KMS-11 (cell line): Measurements from ENCODE around the gene DZIP1L.

ENCODE experiments used
- H2AFZ ChIP-seq: fragments of 200-600 bp; sonication (generic); 2 replicates; pipeline ENCODE4 v1.6.1; 2016; ENCODE audit warnings: antibody characterized with exemption, mixed run types, low read depth
- H3K27ac ChIP-seq: fragments of 200-600 bp; sonication (generic); 2 replicates; pipeline ENCODE4 v1.6.1; 2016; ENCODE audit warnings: mild to moderate bottlenecking, mixed run types
- H3K27me3 ChIP-seq: fragments of 200-600 bp; sonication (generic); 2 replicates; pipeline ENCODE4 v1.6.1; 2017; ENCODE audit warnings: mild to moderate bottlenecking, low read depth, mixed run types, moderate library complexity; ENCODE audit not compliant: insufficient read depth
- H3K36me3 ChIP-seq: fragments of 200-600 bp; sonication (generic); 2 replicates; pipeline ENCODE4 v1.6.1; 2017; ENCODE audit warnings: mild to moderate bottlenecking, mixed run types; ENCODE audit not compliant: insufficient read depth
- H3K4me1 ChIP-seq: fragments of 200-600 bp; sonication (generic); 2 replicates; pipeline ENCODE4 v1.6.1; 2016; ENCODE audit warnings: mild to moderate bottlenecking, low read depth, mixed run types; ENCODE audit not compliant: poor library complexity, severe bottlenecking
- H3K4me2 ChIP-seq: fragments of 200-600 bp; sonication (generic); 2 replicates; pipeline ENCODE4 v1.7.0; 2016; ENCODE audit warnings: mild to moderate bottlenecking, mixed run types
- H3K4me3 ChIP-seq: fragments of 200-600 bp; sonication (generic); IDR thresholded peaks from 2 replicates; pipeline ENCODE4 v1.6.1; 2017; ENCODE audit warnings: low read depth, low read length, mixed read lengths; ENCODE audit not compliant: insufficient read depth
- H3K79me2 ChIP-seq: fragments of 200-600 bp; sonication (generic); 2 replicates; pipeline ENCODE4 v1.6.1; 2016; ENCODE audit warnings: low read depth, mixed run types; ENCODE audit not compliant: insufficient read depth
- H3K9ac ChIP-seq: fragments of 200-600 bp; sonication (generic); 2 replicates; pipeline ENCODE4 v1.6.1; 2016; ENCODE audit warnings: mild to moderate bottlenecking, mixed run types
- H4K20me1 ChIP-seq: fragments of 200-600 bp; sonication (generic); 2 replicates; pipeline ENCODE4 v1.6.1; 2016; ENCODE audit warnings: mild to moderate bottlenecking, mixed run types; ENCODE audit not compliant: insufficient read depth
- CTCF ChIP-seq: fragments of 200-600 bp; sonication (generic); conservative IDR thresholded peaks from 2 replicates; pipeline ENCODE4 v1.6.1; 2017; ENCODE audit warnings: low read depth, mild to moderate bottlenecking, antibody characterized with exemption, low read length, moderate library complexity, mixed read lengths

DZIP1L gene

GRCh38 chr3:138062037-138062436, 53.4 kb downstream of the DZIP1L start:
- Histone ChIP-seq H3K36me3 (no peaks in the 10 kb centered on the region), H3K4me1 (no peaks in the 10 kb centered on the region), H3K27ac (no peak overlapping the region), H3K4me2 (no peak overlapping the region), H3K4me3 (no peak overlapping the region), H3K79me2 (no peaks in the 10 kb centered on the region), H2AFZ (no peak overlapping the region), H3K9ac (no peak overlapping the region), H4K20me1 (no peaks in the 10 kb centered on the region), H3K27me3 (no peaks in the 10 kb centered on the region)
- no peak for TF ChIP-seq CTCF

GRCh38 chr3:138060792-138061191, 54.6 kb downstream of the DZIP1L start:
- no peak for TF ChIP-seq CTCF
- H3K4me1 ChIP-seq, result no peaks in the 10 kb centered on the region
- no peaks in the 10 kb centered on the region for H3K36me3 ChIP-seq
- H3K9ac ChIP-seq, result no peak overlapping the region
- no peak overlapping the region for H3K4me3 ChIP-seq
- H3K27me3 ChIP-seq, result no peaks in the 10 kb centered on the region
- no peak overlapping the region for H3K27ac ChIP-seq
- no peak overlapping the region for H2AFZ ChIP-seq
- no peaks in the 10 kb centered on the region for H4K20me1 ChIP-seq
- H3K79me2 ChIP-seq, result no peaks in the 10 kb centered on the region
- no peak overlapping the region for H3K4me2 ChIP-seq

DNA sequence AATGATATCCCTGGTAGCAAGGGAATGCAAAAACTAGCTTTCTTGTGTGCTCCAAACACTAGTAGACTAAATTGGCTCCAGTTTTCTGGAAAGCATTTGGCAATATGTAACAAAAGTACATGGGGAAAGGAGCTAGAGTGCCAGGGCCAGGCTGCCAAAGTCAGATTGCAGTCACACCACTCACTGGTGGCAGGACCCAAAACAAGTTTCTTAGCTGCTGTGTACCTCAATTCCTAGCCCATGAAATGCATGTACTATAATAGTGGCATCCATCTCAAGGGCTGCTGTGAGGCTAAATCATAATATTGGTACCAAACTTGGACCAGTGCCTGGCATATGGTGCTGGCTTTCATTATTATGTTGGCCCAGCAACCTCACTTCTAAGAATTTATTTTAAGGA, 56.1 kb downstream of the DZIP1L start:
- Histone ChIP-seq H3K36me3 (no peaks in the 10 kb centered on the region), H3K9ac (no peak overlapping the region), H2AFZ (no peak overlapping the region), H3K4me3 (no peak overlapping the region), H3K27ac (no peak overlapping the region), H3K4me1 (no peaks in the 10 kb centered on the region), H4K20me1 (no peaks in the 10 kb centered on the region), H3K79me2 (no peaks in the 10 kb centered on the region), H3K4me2 (no peak overlapping the region), H3K27me3 (no peaks in the 10 kb centered on the region)
- TF ChIP-seq CTCF, result no peak

- H3K27ac ChIP-seq, result no peak overlapping the region
- no peak overlapping the region for H3K4me2 ChIP-seq
- no peak overlapping the region for H3K4me3 ChIP-seq
- H4K20me1 ChIP-seq, result no peaks in the 10 kb centered on the region
- no peak overlapping the region for H3K9ac ChIP-seq
- H3K79me2 ChIP-seq, result no peaks in the 10 kb centered on the region
- no peaks in the 10 kb centered on the region for H3K4me1 ChIP-seq
- H3K36me3 ChIP-seq, result no peaks in the 10 kb centered on the region
- TF ChIP-seq CTCF, result no peak
- H3K27me3 ChIP-seq, result no peaks in the 10 kb centered on the region
- H2AFZ ChIP-seq, result no peak overlapping the region
Measured at GRCh38 chr3:138057384-138057783, 58.0 kb downstream of the DZIP1L start.

GRCh38 chr3:138054057-138054456, 61.4 kb downstream of the DZIP1L start:
- no peaks in the 10 kb centered on the region for H3K79me2 ChIP-seq
- no peak overlapping the region for H2AFZ ChIP-seq
- H4K20me1 ChIP-seq, result no peaks in the 10 kb centered on the region
- no peak overlapping the region for H3K27ac ChIP-seq
- H3K36me3 ChIP-seq, result no peaks in the 10 kb centered on the region
- H3K4me2 ChIP-seq, result no peak overlapping the region
- TF ChIP-seq CTCF, result no peak
- no peaks in the 10 kb centered on the region for H3K4me1 ChIP-seq
- no peak overlapping the region for H3K9ac ChIP-seq
- H3K4me3 ChIP-seq, result no peak overlapping the region
- H3K27me3 ChIP-seq, result no peaks in the 10 kb centered on the region
